Esophagus mucosa (tissue), 1 donor: ENCODE measurements around the gene NCOA4. TPM values are rescaled to one million over a fixed set of nuclear protein-coding genes. Genes with fewer than 3 reads are reported as not detected.
A peak's percentile ranks its signal among the peaks of the same experiment; 100 is the strongest.
"Not testable (repeated sequence)": the region's sequence is repeated elsewhere in the genome, so short reads cannot be mapped to it uniquely, and the experiment has no call there.

Experiments used
- ATAC-seq: fragments of 200-7000 bp; cut with Tn5 transposase; one replicate; pipeline ENCODE4 v1.9.1; 2020
- total RNA-seq: library from RNA; stranded (reverse); gene quantifications from one replicate; pipeline ENCODE4 v1.2.4, GENCODE V29; 2023
- donor health status: DM: yes; HTN: yes; CAD: no.

NCOA4 gene
- total RNA-seq, 1 donor from 2014 or later, result 100 TPM

DNA sequence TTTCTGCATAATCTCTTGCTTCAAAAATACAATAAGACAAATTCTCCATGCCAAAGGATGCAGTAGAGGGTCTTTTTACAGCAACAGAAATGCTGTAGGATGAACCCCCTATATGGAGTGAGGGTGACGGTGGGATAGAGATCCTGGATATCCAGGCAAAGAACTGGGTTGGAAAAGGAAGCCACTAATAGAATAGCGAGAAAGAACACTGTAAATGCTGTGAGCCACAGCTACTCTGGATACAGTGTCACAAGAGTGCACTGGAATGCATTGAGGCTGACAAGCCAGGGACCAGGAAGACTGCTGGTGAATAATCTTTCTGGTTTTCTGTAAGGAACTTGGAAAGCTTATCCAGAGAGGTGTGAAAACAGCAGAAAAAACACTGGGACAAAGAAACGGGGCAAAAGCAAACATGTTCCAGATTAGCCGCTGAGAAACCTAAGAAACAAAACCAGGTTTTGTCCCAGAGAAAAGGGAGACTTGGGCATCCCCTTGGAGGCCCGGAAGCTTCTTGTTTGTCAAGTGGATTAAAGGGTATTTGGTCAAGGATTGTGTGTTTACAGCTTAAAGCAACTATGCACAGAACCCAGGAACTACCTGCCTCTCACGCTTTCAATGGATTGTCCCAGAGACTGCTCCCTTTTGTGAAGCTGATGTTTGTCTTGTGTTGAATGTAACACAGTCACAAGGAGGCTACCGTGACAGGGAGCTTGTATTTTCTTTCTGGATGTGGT lies 21.8 kb upstream of the NCOA4 start:
- peak; percentile 65 for ATAC-seq

DNA sequence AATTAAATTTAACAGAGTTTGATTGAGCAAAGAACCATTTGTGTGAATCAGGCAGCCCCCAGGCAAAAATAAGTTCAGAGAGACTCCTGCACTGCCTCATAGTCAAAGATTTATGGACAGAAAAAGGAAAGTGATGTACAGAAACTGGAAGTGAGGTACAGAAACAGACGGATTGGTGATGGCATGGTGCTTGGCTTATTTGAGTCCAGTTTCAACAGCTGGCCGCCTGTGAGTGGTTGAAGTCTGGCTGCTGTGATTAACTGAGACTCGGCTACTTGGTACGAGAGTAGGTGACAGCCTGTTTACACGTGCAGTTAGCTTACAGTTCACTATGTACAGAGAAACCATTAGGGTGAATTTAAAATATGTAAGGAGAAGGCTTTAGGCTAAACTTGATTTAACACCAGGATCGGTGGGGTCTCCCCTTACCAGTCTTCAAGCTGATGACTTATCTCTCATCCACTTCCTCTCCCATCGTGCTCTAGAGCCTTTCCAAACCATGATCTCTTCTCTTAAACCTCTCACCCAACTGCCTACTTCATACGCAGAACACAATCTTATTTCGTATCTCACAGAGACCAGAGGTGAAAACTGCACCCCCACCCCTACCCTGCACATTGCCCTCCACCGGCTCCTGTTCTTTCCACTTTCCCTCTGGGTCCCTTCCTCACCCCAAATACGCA lies 20.7 kb upstream of the NCOA4 start:
- no peak for ATAC-seq

DNA sequence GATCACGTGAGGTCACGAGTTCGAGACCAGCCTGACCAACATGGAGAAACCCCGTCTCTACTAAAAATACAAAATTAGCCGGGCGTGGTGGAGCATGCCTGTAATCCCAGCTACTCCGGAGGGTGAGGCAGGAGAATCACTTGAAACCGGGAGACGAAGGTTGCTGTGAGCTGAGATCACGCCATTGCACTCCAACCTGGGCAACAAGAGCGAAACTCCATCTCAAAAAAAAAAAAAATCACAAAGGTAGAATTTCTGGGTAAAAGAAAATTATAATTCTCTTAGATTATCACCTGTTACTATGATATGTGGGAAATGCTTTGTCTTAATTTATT lies 19.0 kb upstream of the NCOA4 start:
- ATAC-seq, result not testable (repeated sequence)

DNA sequence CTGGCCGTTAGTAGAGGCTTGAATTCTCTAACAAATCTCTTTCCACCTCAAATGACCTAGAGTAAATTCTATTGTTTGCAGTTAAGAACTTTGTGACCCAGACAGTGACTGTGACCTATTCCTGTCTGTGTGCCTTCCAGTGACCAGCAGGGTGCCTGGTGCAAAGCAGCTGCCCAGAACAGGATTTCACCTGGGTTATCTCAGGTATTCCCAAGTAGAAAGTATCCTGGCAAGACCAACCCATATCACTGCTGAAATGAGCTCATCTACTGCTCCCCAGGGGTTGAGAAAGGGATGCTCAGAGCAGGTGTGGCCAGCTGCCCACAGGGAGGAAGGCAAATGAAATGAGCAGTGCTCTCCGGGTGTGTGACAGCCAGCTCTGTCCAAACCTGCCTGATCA lies 17.7 kb upstream of the NCOA4 start:
- ATAC-seq, result peak; percentile 81

DNA sequence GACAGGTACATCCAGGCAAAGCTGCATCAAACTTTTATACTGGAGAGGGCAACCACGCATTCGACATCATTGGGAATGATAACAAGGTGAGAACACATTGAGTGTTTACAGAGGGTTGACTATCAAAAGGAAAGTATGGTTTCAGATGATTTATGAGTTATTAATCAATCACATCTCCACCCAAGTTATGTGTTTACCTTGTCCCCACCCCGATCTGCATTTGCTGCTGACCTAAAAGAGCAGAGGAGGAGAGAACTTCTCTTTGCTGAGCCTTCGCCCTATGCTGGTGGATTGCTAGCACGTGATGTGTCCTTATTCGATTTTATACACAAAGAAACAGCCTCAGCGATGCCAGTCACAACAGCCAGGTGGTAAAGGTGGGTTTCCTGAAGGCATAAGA lies 15.8 kb upstream of the NCOA4 start, which contains the start of gene MSMB:
TSS of gene MSMB (minus strand) at position 9 of the 400 bp plus-strand sequence. CDS start 32 bp downstream, outside the sequence.
- no peak for ATAC-seq

DNA sequence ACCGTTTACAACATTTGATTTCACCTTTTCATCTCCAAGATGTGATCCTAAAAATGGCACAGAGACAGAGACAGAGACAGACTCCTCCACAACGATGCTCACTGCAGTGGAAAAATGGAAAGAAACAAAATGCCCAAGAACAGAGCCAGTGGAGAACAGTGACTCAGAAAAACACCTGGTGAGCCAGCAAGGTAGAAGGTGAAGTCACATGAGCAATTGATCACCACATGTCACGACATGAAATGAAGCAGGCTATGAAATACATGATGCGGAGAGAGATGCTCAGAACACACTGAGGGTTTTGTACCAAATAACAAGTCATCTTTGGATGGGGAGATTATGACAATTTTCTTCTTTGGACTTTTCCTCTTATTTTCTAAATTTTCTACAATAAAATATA lies 12.1 kb upstream of the NCOA4 start:
- peak; percentile 65 for ATAC-seq

DNA sequence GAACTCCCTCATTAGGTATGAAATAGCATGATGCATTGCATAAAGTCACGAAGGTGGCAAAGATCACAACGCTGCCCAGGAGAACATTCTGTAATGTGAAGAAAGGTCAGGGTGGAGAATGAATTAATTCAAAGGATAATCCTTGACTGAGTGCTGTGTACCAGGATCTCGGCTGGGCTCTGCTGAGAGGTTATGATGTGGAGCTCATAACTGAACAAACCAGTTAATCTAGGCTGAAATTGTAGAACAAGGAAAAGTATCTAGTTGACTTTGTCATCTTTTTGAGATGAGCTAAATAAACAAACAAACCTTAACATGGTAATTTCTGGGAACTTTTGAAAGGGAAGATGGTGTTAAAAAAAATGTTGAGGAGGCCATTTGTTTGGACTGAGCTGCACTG lies 9.6 kb upstream of the NCOA4 start:
- ATAC-seq, result peak; percentile 93

DNA sequence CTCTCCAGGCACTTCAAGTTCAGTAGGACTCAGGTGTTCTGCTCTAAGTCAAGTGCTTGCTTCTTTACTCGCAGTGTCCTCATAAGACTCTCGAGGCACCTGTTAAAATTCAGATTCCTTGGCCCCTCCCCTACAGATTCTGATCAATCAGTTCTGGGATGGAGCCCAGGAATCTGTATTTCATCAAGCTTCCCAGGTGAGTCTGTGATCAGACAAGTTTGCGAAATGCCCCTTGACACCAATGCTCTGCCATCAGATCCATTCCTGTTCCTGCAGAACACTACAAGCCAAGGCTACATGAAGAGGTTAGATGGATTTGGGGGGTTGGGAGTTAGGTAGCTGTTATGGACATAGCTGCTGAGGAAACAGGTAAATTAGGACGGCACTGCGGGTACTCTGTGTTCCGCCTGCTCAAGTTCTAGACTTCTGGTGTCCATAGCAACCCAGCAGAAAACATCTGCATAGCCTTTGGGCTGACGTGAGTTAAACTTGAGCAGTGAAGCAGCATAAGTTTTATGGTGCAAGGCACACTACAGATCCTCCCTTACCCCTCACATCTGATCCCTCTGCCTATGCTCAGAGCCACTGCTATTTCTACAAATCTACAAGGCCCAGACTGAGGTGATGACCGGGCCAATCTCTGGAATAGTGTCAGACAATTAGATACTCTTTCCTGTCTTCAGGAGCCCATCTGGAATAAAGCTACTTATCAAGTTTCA lies 6.8 kb upstream of the NCOA4 start:
- no peak for ATAC-seq

DNA sequence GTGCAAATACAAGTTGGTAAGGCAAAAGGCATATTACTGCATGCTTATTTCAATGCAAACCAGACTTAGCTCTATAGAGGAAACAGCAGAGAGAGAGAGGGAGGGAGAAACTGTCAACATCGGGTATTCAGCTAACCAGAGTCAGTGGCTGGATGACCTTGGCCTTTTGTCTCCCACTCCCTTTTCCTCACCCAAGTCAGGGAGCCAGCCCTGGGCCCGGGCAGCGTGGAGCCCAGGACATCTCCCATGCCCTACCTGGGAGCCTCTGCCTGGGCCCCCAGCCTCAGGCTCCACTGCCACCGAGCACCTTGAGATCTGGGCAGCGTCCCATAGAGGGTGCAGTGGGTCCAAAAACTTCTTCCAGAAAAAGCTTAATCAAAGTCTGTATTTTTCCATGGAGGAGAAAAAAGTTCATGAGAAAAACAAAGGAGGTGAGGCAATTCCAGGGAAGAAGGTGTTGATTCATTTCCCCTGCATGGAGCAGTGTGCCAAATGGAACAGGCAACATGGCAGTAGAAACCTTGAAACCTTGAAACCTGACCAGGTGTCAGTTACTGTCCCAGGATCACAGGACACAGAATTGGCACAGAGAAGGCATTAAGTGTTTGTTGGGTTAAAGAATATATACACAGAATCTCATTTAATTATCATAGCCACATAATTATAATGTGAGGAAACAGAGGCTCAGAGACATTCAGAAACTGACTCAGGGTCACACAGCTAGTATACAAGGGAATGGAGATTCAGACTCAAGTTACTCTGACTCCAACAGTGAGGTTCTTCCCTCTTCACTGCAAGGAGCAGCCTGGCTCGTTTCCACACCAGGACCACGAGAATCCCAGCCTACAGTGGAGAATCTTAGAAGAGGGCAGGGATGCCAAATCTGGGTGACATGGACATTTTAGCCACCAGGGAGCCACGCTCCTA lies 5.8 kb upstream of the NCOA4 start:
- ATAC-seq, result no peak

DNA sequence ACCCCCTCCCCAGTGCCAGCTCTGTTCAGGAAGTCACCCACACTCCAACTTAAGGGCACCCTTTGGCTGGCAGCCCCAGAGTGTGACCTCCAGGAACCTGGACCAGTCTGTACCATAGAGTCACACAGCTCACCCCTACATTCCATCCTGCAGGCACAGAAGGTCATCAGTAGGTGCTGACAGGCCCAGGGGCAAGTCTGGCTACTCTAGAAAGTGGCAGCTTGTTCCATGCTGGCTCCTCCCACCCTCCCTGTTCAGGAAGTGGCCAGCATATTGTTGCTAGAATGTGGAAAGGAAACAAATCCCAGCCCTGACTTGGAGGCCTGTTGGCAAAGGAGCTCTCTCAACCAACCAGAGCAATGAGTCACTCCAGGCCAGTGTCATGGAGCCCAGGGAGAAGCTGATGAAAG lies 3.2 kb upstream of the NCOA4 start:
- peak; percentile 69 for ATAC-seq

DNA sequence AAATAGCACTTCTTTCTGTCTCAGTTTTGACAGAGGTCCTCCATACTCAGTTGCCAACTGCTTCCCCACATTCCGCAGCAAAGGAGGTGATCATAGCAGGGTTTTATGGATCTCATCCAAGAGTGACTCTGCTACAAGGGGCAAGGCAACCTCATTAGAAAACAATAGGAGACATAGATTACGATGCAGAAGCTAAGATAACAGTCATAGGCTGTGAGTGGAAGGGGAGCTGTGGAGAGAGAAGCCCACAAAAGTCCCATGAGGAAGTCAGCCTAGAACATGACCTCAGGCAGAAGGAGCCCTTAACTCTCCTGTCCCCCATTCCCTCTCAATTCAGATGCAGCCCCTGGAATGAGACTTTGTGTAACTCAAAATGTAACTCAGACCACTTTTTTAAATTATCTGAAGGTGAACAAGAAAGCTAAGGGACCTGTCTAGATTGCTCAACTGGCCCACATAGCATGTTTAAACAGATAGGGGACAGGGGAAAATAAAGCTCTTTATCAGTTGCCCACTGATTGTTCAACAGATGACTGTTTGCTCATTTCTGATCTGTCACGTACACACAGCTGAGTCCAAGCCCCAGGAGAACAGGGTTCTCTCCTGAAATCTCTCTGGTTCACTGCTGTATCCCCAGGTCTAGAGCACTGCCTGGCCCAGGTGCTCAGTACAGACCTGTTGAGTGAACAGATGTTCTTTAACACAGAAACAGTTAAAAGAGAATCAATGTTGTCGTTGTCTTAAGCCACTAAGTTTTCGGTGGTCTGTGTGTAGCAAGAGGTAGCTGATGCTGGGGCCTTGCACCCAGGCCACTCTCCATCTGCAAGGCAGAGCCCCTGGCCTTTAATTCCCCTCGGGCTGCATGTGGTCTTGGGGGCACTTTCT lies 1.5 kb upstream of the NCOA4 start:
- no peak for ATAC-seq

DNA sequence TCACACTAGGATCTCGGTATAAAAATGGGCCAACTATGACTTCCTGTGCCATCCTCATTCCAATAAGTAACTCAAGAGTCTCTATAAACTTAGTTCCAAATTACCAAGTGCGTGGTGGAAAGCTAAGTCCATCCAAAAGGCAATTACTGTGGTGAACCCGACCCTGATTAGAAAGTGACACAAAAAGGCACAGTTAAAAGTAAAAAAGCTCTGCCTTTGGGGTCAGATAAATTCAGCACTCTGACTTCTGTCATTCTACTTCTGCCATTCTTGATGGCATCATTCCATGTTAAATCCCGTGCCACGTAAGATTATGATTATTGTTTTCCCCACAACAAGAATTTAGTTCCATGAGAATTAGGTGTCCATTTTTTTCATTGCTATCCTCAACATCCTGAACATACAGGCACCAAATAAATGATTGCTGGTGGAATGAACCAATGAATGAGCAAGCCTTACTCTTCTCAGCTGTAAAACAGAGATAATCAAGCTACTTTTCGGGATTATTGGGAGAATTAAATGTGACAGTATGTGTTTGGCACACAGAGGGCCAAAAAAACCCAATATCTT lies 877 bp downstream of the NCOA4 start:
- no peak for ATAC-seq

DNA sequence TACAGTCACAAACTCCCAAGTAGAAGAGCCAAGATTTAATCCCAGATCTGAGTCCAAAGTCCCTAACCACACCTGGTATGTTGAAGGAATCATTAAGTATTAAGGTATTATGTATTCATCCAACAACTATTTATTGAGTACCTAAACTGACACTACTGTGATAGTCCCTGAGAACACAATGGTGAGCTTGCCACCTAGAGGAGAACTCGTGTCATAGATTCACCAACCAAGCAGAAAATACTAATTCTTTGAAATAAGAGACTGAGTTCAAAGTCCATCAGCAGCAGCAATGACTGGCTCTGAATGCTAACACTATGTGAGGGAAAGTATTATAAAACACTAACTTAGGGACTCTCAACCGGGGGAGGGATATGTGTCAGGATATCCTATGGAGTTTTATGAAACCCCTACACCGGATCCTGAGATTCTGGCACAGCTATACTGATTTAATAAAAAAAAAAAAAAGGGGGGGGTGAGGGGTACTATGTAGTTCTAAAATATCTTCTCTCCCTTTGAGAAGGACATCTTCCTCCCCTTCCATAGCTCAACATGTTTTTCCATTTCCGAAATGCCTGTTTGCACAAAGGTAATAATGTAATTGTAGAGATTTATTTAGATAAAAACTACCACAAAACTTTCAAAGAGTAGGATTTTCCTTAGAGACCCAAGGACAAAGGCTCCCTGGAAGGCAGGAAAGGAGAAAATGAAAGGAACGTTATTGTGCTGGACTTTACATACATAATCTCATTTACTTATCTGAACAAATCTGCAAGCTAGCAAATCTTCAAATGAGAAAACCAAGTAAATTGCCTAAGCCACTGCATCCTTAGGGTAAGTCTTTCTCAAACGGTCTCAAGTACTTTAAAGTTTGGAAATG lies 1.6 kb downstream of the NCOA4 start:
- peak; percentile 59 for ATAC-seq

DNA sequence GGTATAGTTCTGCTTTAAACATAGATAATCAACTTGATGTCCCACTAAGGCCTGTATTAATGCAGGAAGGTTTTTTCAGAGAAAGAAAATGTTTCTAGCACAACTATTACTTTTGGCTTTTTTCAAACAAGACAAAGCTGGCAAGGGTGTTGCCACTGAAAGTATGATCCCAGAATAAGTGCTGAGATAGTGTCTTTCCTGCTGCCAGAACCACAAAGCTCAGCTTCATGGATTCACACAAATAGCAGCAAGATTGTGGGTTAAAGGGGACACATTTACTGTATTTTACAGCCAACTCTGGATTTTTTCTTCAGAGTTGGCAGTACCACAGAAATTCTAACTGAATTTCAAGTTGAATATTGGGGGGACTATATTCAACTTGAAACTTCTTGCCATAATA lies 4.3 kb downstream of the NCOA4 start:
- no peak for ATAC-seq

DNA sequence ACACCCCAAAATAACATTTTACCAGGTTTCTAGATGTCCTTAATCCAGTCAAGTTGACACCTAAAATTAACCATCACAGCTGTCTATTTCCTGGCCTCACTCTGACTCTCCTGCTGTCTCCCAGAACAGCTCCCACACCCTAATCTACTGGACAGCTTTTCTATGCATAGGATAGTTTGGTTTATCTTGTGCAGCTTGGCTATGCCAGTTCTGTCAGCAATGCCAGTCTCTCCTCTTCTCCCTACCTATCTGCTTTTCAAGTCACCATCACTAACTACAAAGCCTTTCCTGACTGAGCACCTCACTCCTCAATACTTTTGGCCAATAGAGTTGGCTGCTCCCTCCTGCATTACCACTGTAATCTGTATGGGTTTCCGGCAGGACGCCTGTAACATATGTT lies 5.0 kb downstream of the NCOA4 start:
- no peak for ATAC-seq

DNA sequence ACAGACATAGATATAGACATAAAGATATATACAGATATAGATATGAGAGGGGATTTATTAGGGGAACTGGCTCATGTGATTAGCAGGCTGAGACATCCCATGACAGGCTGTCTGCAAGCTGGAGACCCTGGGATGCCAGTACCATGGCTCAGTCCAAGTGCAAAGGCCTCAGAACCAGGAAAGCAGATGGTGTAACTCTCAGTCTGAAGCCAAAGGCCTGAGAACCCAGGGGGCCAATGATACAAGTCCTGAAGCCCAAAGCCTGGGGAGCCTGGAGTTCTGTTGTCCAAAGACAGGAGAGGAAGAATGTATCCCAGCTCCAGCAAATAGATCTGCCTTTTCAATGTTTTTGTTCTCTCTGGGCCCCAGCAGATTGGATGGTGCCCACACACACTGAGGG lies 5.5 kb downstream of the NCOA4 start:
- ATAC-seq, result no peak

DNA sequence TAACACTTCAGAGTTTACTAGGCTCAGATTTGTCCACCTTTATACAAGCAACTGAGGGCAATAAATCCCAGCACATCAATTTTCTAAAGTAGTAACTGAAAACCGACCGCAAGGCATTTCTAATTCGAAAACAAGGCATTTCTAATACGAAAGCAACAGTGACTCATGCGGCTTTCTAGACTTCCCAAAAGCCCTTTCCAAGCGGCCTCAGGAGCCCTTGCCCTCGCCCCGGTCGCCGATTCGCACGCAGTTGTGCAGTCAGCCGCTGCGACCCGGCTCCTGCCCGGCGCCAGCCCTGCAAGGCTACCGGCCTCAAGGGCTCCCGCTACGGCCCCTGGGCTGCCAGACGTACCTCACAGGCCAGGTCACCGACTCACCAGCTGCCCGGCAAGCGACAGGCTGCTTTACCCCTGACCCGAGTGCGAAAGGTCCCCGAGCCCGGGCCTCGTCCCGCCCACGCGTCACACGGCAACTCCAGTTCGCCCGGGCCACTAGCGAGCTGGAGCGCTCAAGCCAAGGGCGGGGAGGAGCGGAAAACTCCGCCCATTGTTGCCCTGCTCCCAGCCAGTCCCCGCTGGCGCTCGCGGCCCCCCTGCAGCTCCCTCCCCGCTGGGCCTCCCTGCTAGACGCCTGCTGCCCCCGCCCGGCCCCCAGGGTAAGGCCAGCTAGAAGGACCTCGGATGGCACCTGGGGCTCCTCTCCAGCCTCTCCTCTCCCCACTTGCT lies 7.3 kb downstream of the NCOA4 start:
- peak; percentile 92 for ATAC-seq

DNA sequence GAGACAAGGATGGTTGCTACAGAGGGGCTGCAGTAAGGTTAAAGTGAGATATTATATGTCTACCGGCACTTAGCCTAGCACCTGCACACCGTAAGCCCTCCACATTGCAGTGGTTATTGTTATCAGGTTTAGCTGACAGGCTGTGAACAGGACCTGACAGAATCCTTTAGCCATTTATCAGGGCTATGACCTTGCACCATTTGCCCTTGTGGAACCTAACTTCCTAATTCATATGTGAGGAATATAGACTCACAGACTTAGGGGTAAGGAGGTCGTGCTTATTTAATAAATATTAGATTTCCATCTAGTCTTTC lies 10.1 kb downstream of the NCOA4 start:
- no peak for ATAC-seq

DNA sequence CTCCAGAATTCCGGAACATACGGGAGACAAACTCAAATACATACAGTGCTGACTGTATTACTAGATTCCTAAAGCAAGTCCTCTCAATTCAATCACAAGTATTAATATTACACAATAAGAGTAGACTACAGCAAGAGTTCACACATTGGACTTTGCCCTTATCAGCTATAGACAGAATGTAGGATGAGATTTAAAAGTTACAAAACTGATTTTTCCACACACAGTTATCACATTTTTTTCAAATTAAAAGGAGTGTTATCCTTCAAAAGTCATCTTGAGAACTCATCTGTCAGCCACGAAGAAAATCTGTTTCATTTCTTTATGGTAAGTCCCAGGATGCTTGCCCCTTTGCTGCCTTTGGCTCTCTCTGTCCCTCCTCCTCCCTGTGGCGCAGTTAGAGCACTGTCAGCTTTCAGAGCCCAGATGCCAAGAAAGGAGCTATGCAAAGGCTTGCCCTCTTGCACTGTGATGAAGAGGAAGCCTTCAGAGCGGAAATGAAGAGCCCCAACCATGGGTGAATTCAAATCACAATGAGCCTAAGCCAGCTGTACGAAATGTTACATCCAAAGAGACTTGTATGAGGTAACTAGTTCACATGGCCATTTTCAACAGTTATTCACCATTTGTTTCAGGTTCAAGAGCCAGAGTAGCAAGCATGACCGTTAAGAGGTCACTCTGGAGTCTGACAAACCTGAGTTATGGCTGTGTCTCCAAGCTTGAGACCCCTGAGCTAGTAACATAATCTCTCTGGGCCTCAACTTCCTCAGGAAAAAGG lies 10.7 kb downstream of the NCOA4 start:
- peak; percentile 7 for ATAC-seq
